PC-3 (cell line): ENCODE measurements around the gene CEP63.

ENCODE experiments used
- CTCF ChIP-seq: fragments of 300-600 bp; sonication (generic); conservative IDR thresholded peaks from 2 replicates; pipeline ENCODE4 v1.5.1; 2017; ENCODE audit warnings: antibody characterized with exemption, low read depth, mild to moderate bottlenecking, low read length
- EZH2 ChIP-seq: fragments of 300-600 bp; sonication (generic); IDR thresholded peaks from one replicate; pipeline ENCODE4 v1.6.1; 2017; ENCODE audit warnings: antibody characterized with exemption, mild to moderate bottlenecking, low read length; ENCODE audit not compliant: unreplicated experiment
- EZH2phosphoT487 ChIP-seq: fragments of 300-600 bp; sonication (generic); IDR thresholded peaks from 2 replicates; pipeline ENCODE4 v1.6.1; 2018; ENCODE audit warnings: mild to moderate bottlenecking, antibody characterized with exemption, low read length, borderline replicate concordance

DNA sequence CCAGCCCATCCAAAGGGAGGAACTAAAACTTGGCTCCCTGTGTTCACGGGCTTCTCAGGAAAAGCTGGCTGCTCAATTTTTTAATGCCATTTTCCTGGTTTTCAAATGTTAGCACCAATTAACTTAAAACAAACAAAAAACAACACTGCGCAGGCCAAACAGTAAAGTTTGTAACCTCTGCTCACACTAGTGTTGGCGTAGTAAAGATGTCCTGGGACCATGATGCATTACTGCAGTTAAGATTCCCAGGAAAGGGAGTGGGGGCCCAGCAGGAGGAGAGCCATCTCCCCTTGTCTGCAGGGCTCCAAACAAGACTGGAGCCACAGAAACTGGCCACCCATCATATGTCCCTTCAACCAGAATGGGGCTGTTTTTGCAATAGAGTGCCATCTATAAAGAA lies 91.0 kb downstream of the CEP63 start:
- TF ChIP-seq CTCF = no peak
- TF ChIP-seq EZH2 = no peak
- TF ChIP-seq EZH2phosphoT487 = no peak
